A549 treated with GW870086 at 1 μM for 4 hours (cell line): ENCODE measurements around the gene OR5H15. TPM values are rescaled to one million over a fixed set of nuclear protein-coding genes. Genes with fewer than 3 reads are reported as not detected.

ENCODE experiments used
- total RNA-seq: library from RNA; stranded (reverse); fragments of 200-300 nt; extraction: Qiagen RNA extraction; gene quantifications from 5 replicates; pipeline ENCODE4 v1.2.3, GENCODE V29; 2022; ENCODE audit warnings: low read depth

The OR5H15 gene
- total RNA-seq = not detected in 5 replicates

DNA sequence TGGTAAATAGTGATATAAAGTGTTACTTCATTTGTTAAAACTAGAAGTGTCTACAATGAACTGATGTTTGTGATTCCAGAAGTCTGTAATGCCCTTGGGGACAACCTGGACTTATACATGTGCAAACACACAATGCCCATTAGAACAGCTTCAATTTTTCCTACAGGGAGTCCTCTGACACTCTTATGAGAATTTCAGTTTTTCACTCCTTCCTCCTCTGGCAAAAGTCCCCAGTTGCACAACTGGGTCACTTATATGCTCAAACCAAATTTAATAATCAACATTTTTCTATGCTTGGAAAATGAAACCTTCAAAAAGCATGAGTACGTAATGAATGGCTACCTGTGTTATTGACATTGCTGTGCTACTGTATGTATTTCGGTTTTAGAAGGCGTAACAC lies at the start of gene OR5H15:
Gene OR5H15, plus strand, starts transcription at position 301 of the 400 bp plus-strand sequence. CDS start 2,004 bp downstream, outside the sequence.

GRCh38 chr3:98130421-98130820 lies 36.1 kb upstream of the OR5H15 start, which contains the start of gene OR5H1:
OR5H1 (plus strand) TSS chr3:98130721; CDS start chr3:98132698, 1,977 bp downstream.

GRCh38 chr3:98147179-98147578 lies 19.3 kb upstream of the OR5H15 start, which contains the start of gene OR5H14:
OR5H14 (plus strand) TSS chr3:98147479; CDS start chr3:98149386, 1,907 bp downstream.

Other genes starting within 250 kb of the OR5H15 start
- 27.6 to 31.6 TPM (median 29.3 TPM) in 5 replicates for gene RIOX2, start 194.3 kb upstream of the OR5H15 start, total RNA-seq
- not detected in 5 replicates for gene GABRR3, start 131.4 kb upstream of the OR5H15 start, total RNA-seq
- not detected in 5 replicates for gene OR5AC2, start 79.5 kb upstream of the OR5H15 start, total RNA-seq
- not detected in 5 replicates for gene OR5H1, start 36.0 kb upstream of the OR5H15 start, total RNA-seq
- gene OR5H14, start 19.2 kb upstream of the OR5H15 start, total RNA-seq = not detected in 5 replicates
- gene OR5H6, start 97.5 kb downstream of the OR5H15 start, total RNA-seq = not detected in 5 replicates
- gene OR5H2, start 115.8 kb downstream of the OR5H15 start, total RNA-seq = not detected in 5 replicates
- gene OR5K4, start 187.2 kb downstream of the OR5H15 start, total RNA-seq = not detected in 5 replicates
- gene OR5K3, start 224.0 kb downstream of the OR5H15 start, total RNA-seq = not detected in 5 replicates